Central memory CD8-positive, alpha-beta T cell (primary cell): ENCODE results near the gene CPEB4.

ENCODE experiments used
- ATAC-seq: fragments of 150-1000 bp; cut with Tn5 transposase; replicated peaks from 2 replicates; pipeline ENCODE4 v1.10.0; 2022; ENCODE audit warnings: mild to moderate bottlenecking, moderate FRiP score, moderate number of reproducible peaks; ENCODE audit not compliant: poor library complexity, severe bottlenecking; ENCODE audit errors: extremely low read depth
- DNase-seq, 2 donors: peaks; one replicate each; pipeline ENCODE4 v3.0.0; 2021; ENCODE audit warnings: low spot score in 2 of 2
- H3K27ac Mint-ChIP-seq: one replicate; pipeline ENCODE4 v1.8.0; 2022; ENCODE audit warnings: low read depth, mild to moderate bottlenecking, moderate library complexity, mixed read lengths
- H3K27me3 Mint-ChIP-seq: one replicate; pipeline ENCODE4 v1.8.0; 2022; ENCODE audit warnings: mixed read lengths
- H3K36me3 Mint-ChIP-seq: one replicate; pipeline ENCODE4 v1.8.0; 2022; ENCODE audit warnings: mild to moderate bottlenecking, moderate library complexity, mixed read lengths; ENCODE audit not compliant: insufficient read depth
- H3K4me1 Mint-ChIP-seq: one replicate; pipeline ENCODE4 v1.8.0; 2022; ENCODE audit warnings: mixed read lengths
- H3K4me3 Mint-ChIP-seq: one replicate; pipeline ENCODE4 v1.8.0; 2022; ENCODE audit warnings: mild to moderate bottlenecking, moderate library complexity, mixed read lengths
- H3K9me3 Mint-ChIP-seq: one replicate; pipeline ENCODE4 v1.8.0; 2022; ENCODE audit warnings: mixed read lengths

CPEB4 gene

DNA sequence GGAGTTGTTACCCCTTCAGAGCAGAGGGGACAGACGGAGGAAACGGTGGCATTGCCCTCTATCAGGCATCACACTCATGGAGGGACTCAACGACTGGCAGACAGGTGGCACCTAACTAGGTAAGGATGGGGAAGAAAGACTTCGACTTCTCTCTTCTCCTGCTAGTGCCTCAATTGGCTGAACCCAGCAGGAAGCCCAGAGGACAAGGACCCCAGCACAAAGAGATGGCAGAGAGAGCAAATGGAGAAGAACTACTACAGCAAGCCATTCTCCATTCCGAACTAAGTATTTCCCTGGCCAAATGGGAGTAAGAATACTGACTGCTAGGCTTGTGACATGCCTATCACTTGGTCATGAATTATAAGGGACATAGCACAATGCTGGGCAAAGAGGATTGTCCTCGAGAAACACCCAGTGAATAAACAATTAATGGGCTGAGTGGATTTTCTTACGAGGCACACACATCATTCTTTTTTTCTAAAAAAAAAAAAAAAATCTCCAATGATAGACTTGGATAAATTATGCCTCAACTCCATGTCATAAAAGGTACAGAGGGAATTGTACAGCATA is 35.3 kb upstream of the CPEB4 start:
- H3K4me3 Mint-ChIP-seq: no peak overlapping the region
- no peak overlapping the region for H3K27ac Mint-ChIP-seq
- no peak for DNase-seq
- no peaks in the 10 kb centered on the region for H3K4me1 Mint-ChIP-seq
- peaks cover 5% of the 10 kb centered on the region for H3K36me3 Mint-ChIP-seq
- ATAC-seq: no peak
- peaks cover 35% of the 10 kb centered on the region for H3K27me3 Mint-ChIP-seq
- H3K9me3 Mint-ChIP-seq: no peaks in the 10 kb centered on the region

DNA sequence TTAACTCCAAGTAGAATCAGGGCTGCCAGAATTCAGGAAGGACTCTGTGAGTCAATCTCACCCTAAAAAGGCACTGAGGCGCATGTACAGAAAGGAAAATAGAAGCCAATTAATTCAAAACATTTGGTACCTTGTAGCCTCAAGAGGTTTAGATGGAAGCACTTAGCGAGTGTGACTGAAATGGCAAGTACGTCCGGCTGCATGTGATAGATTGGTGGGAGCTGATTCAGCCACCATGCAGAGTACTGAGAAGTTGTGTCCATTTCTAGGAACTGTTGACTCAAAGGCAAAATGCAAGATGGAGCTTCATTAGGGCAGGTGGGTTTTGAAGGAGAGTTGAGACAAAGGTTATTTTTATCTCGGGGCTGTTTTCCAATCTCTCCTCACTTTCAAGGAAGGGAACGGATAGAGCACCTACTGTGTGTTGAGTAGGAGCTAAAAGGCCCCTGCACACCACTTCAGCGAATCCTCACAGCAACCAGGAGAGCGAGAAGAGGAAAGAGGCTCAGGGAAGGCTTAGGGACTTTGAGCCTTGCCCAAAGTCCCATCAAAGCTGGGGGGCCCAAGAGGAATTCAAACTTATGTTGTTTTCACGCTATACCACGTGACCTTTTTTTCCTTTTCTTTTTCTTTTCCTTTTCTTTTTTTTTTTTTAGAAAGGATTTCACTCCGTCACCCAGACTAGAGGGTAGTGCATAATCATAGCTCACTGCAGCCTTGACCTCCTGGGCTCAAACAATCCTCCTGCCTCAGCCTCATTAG is 34.6 kb upstream of the CPEB4 start:
- no peak overlapping the region for H3K4me3 Mint-ChIP-seq
- DNase-seq (no peak), ATAC-seq (no peak)
- no peak overlapping the region for H3K27ac Mint-ChIP-seq
- no peaks in the 10 kb centered on the region for H3K4me1 Mint-ChIP-seq
- no peaks in the 10 kb centered on the region for H3K9me3 Mint-ChIP-seq
- peaks cover 5% of the 10 kb centered on the region for H3K36me3 Mint-ChIP-seq
- H3K27me3 Mint-ChIP-seq: peaks cover 35% of the 10 kb centered on the region

DNA sequence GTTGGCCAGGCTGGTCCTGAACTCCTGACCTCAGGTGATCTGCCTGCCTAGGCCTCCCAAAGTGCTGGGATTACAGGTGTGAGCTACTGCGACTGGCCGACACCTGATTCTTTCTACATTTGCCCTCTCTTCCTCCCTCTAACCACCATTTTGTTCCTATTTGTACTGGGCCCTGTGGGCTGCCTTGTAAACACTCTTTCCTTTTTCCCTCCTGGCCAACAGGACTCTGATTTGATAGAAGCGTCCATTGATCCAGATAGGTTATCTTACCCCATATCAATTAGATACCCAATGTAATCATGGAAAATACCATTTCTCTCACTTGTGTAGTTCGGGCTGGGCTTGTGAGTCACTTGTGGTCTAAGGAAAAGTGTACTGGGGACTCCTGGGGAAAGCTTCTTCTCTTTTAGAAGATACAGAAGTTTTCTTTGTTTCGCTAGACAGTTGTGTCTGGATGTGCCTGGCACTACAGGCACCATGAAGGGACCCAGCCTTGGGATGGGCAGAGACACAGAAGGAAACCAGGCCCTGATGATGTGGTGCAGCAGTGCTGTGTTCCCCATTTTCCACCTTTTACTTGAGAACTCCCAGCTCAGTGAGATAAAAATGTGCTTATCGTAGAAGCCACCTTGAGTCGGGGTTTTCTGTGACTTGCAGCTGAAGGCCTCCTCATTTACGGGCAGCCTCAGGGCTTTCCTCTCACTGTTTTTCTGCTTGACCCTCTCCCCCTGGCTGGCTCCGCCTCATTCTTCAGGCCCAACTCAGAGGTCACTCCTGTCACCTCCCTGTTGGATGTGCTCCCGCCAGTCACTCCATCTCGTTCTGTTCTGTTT is 32.8 kb upstream of the CPEB4 start:
- Mint-ChIP-seq H3K4me1 (no peaks in the 10 kb centered on the region), H3K27ac (no peak overlapping the region), H3K9me3 (no peaks in the 10 kb centered on the region)

DNA sequence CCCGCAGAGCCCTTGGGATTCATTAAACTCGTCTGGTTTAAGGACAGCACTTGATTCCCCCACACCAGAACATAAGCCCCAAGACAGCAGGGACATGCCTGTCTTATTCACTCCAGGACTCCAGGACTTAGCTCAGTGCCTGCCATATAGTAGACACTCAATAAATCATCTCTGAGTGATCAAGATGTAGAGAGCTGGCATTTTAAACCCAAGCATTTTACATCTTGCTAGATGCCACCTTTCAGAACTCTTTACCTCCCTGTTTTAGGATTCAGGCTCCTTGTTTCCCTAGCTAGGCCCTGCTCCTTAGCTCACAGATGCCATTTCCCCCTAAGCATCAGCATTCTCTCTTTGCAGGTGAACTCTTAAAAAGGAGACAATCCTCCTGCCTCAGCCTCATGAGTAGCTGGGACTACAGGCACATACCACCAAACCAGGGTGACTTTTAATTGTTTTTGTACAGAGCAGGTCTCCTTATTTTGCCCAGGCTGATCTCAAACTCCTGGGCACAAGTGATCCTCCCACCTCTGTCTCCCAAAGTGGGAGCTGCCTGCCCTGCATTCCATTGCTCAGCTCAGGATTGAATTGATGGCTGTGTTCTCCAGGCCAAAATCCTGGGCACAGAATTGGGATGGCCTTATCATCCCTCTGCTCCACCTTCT is 32.0 kb upstream of the CPEB4 start:
- no peaks in the 10 kb centered on the region for H3K9me3 Mint-ChIP-seq
- peaks cover 7% of the 10 kb centered on the region for H3K36me3 Mint-ChIP-seq
- ATAC-seq (no peak), DNase-seq (no peak)
- peaks cover 33% of the 10 kb centered on the region for H3K27me3 Mint-ChIP-seq
- H3K4me3 Mint-ChIP-seq: no peak overlapping the region
- H3K4me1 Mint-ChIP-seq: no peaks in the 10 kb centered on the region
- no peak overlapping the region for H3K27ac Mint-ChIP-seq

More for the DNA sequence above, 32.8 kb upstream of the CPEB4 start:
- Mint-ChIP-seq H3K4me3 (no peak overlapping the region), H3K27me3 (peaks cover 35% of the 10 kb centered on the region), H3K36me3 (peaks cover 7% of the 10 kb centered on the region)
- DNase-seq (no peak), ATAC-seq (no peak)

DNA sequence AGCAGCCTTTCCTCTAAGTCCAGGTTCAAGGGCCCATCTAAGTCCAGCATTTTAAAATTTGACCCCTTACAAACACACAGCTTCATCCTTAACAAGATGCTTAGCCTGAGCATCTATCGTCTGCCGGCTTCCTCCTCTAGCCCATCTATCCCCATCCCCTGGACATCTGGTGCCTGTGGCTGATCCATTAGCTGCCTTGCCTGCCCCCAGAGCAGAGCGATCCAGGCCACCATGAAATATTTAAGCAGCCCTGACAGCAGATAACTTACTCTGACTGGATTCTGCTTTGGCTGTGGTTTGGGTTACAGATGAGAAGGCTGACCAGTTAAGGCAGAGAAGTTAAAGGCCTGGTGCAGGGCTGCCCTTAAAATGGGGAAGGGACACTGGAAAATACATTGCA is 30.9 kb upstream of the CPEB4 start:
- no peaks in the 10 kb centered on the region for H3K4me1 Mint-ChIP-seq
- H3K36me3 Mint-ChIP-seq: peaks cover 7% of the 10 kb centered on the region
- no peak overlapping the region for H3K27ac Mint-ChIP-seq
- DNase-seq: no peak
- H3K27me3 Mint-ChIP-seq: peaks cover 22% of the 10 kb centered on the region
- no peak overlapping the region for H3K4me3 Mint-ChIP-seq
- ATAC-seq: no peak
- no peaks in the 10 kb centered on the region for H3K9me3 Mint-ChIP-seq

DNA sequence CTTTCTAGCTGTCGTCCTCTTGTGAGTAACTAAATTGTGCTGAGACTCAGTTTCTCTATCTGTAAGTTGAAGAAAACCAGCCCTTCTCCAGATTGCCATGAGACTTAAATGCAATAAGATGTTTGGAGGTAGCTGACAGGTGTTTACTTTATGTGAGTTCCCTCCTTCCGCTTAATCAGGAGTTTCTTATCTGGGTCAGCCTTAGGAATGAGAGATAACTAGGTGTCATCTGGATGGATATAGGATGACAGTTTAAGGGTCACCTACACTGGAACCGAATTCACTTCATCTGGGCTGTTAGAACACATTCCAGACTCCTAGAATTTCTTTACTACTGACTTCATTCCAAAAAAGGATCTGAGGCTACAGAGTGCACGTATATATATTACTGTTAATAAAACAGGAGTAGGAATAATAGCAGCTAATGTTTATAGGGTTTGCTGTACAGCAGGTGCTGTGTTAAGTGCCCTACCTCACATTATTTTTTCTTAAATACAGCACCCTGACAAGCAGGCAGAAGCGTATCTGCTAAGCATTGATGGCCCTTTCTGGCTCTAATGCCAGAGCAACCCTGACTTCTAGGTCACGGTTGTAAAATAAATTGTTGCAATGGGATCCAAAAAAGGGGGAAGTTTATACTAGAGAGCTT is 30.0 kb upstream of the CPEB4 start:
- no peak overlapping the region for H3K4me3 Mint-ChIP-seq
- H3K27me3 Mint-ChIP-seq: peaks cover 13% of the 10 kb centered on the region
- no peaks in the 10 kb centered on the region for H3K9me3 Mint-ChIP-seq
- H3K27ac Mint-ChIP-seq: no peak overlapping the region
- peaks cover 5% of the 10 kb centered on the region for H3K36me3 Mint-ChIP-seq
- no peaks in the 10 kb centered on the region for H3K4me1 Mint-ChIP-seq
- no peak for DNase-seq
- ATAC-seq: no peak

DNA sequence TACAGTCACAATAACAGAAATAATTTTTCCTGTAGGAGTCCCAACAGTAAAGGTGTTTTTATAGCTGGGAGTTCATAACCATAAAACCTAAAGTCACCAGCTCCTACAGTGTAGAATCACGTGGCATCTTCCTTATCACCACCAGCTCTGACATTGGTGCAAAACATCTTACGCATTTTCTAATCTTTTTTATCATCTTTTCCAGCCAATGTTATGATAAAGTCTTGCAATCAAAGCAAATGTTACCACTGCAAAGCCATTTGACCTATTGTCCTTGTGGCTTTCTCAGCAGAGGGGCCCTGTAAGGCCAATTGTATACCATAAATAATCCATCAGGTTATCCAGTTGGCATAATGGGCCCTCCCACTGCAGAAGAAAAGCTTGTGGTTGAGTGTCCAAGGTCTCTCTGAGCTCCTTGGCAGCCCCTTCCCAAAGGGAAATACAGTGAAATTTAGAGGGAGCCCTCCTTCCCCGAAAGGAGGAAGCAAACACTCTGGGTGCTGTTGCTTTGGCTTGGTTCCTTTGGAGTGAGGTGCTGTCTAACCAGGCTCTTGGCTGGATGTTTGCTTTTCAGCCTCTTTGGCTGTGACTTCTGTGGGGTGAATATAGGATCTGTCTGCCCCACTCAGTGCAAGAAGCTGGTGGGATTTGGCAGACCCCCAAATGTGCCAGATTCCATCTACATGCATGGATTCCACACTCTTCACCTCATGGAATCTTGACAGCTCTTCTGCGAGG is 29.3 kb upstream of the CPEB4 start:
- H3K36me3 Mint-ChIP-seq: peaks cover 3% of the 10 kb centered on the region
- no peaks in the 10 kb centered on the region for H3K4me1 Mint-ChIP-seq
- no peak overlapping the region for H3K4me3 Mint-ChIP-seq
- DNase-seq (no peak), ATAC-seq (no peak)
- peaks cover 11% of the 10 kb centered on the region for H3K27me3 Mint-ChIP-seq
- H3K9me3 Mint-ChIP-seq: no peaks in the 10 kb centered on the region
- H3K27ac Mint-ChIP-seq: no peak overlapping the region

DNA sequence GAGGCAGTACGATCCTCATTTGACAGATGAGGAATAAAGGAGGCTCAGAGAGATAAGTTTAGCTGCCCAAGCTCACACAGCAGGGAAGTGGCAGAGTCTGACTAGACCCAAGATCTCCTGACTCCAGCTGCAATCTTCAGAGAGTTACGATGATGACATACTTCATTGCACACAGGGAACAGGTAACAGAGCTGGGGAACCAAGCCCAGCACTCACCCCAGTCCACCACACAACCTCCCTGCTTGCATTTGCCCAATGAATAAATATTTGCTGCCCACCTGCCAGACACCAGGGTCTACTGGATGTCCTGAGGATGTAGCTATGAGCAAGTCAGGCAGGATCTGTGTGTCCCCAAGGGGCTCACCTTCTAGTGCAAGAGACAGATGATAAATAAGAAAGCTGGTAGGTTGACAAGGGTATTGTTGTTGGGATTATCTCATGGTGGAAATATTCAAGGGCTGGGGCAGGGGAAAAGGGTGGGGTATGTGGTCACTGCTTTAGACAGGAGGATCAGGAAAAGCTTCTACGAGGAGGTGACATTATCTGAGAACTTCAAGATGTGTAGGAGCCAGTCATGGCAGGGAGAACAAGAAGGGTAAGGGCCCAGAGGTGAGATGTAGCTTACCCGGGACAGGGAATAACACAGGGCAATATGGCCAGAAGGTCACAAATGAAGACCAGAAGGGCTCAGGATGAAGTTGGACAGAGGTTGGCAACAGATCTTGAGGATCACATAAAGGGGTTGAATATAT is 28.6 kb upstream of the CPEB4 start:
- Mint-ChIP-seq H3K4me1 (no peaks in the 10 kb centered on the region), H3K9me3 (no peaks in the 10 kb centered on the region), H3K4me3 (no peak overlapping the region), H3K27me3 (peaks cover 11% of the 10 kb centered on the region), H3K36me3 (peaks cover 3% of the 10 kb centered on the region), H3K27ac (no peak overlapping the region)
- DNase-seq: no peak
- ATAC-seq: no peak

DNA sequence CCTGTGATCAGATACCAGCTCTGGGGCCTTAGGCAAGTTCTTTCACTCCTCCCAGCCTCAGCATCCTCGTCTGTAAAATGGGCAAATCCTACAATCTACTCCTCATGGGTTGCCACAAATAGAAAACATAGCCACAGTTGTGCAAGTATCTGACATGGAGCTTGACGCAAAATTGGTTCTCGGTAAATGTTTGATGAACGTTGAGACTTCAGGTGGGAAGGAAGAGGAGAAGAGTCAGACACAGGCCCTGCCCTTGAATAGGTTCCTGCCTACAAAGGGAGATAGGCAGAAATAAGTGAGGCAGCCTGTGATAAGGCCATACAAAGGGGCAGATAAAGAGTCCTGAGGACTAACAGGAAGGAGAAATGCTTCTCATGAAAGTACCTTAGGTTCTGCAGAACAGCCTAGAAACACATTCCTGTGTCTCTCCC is 26.1 kb upstream of the CPEB4 start:
- H3K9me3 Mint-ChIP-seq: no peaks in the 10 kb centered on the region
- H3K4me1 Mint-ChIP-seq: peaks cover 5% of the 10 kb centered on the region
- ATAC-seq (no peak), DNase-seq (no peak)
- H3K36me3 Mint-ChIP-seq: peaks cover 2% of the 10 kb centered on the region
- H3K27ac Mint-ChIP-seq: no peak overlapping the region
- peaks cover 20% of the 10 kb centered on the region for H3K27me3 Mint-ChIP-seq
- H3K4me3 Mint-ChIP-seq: no peak overlapping the region

DNA sequence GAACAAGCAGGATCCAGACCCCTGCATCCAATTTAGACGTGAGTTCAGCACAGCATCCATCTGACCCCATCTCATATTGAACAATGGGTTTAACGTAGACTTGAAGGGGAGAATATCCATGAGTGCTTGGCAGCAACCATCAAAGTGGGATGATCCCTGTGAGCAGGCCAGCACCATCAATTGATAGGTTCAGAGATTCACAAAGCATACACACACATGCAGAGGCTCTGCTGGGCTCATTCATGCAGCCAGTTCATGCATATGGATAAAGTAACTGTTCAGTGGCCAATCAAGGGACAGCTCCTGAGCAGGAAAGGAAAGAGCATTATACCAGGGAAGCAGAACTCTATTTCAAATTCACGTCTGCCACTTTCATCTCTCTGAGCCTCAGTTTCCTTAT is 24.8 kb upstream of the CPEB4 start:
- Mint-ChIP-seq H3K4me1 (peaks cover 5% of the 10 kb centered on the region), H3K27me3 (peaks cover 20% of the 10 kb centered on the region), H3K36me3 (peaks cover 2% of the 10 kb centered on the region), H3K9me3 (no peaks in the 10 kb centered on the region), H3K27ac (no peak overlapping the region), H3K4me3 (no peak overlapping the region)
- DNase-seq: no peak
- no peak for ATAC-seq
